Neuronal stem cell (in vitro differentiated cells): Measurements from ENCODE around the gene WDR20.

Source experiments
- DNase-seq: peaks from one replicate; pipeline ENCODE4 v3.0.0-alpha.2; 2013; ENCODE audit warnings: low spot score
- H2AFZ ChIP-seq: one replicate; pipeline ENCODE4 v1.6.1; 2013; ENCODE audit warnings: mild to moderate bottlenecking, low read length, inconsistent platforms
- H2AK5ac ChIP-seq: 2 replicates; pipeline ENCODE4 v1.6.1; 2013; ENCODE audit warnings: low read depth, mild to moderate bottlenecking, inconsistent platforms, low read length, moderate library complexity, mixed read lengths
- H2BK120ac ChIP-seq: 2 replicates; pipeline ENCODE4 v1.6.1; 2013; ENCODE audit warnings: low read depth, mild to moderate bottlenecking, inconsistent platforms, low read length, moderate library complexity, mixed read lengths
- H2BK12ac ChIP-seq: one replicate; pipeline ENCODE4 v1.6.1; 2013; ENCODE audit warnings: low read length, inconsistent platforms
- H2BK15ac ChIP-seq: 2 replicates; pipeline ENCODE4 v1.6.1; 2013; ENCODE audit warnings: mild to moderate bottlenecking, low read length, inconsistent platforms, mixed read lengths
- H2BK5ac ChIP-seq: one replicate; pipeline ENCODE4 v1.6.1; 2013; ENCODE audit warnings: inconsistent platforms, mild to moderate bottlenecking, low read length, moderate library complexity
- H3K14ac ChIP-seq: one replicate; pipeline ENCODE4 v1.6.1; 2013; ENCODE audit warnings: low read length, inconsistent platforms
- H3K18ac ChIP-seq: 2 replicates; pipeline ENCODE4 v1.6.1; 2013; ENCODE audit warnings: low read length, inconsistent platforms
- H3K23ac ChIP-seq: 2 replicates; pipeline ENCODE4 v1.6.1; 2013; ENCODE audit warnings: low read depth, mild to moderate bottlenecking, mixed read lengths, low read length, inconsistent platforms; ENCODE audit not compliant: poor library complexity
- H3K27ac ChIP-seq: replicated peaks from 3 replicates; pipeline ENCODE4 v1.5.1; 2013; ENCODE audit warnings: low read length, inconsistent platforms
- H3K27me3 ChIP-seq, 3 experiments: 2 replicates each; pipeline ENCODE4 v1.6.1; 2013; ENCODE audit warnings: low read length in 3 of 3, mild to moderate bottlenecking in 2 of 3, inconsistent platforms in 1 of 3, low read depth in 1 of 3, mixed read lengths in 1 of 3, moderate library complexity in 1 of 3; ENCODE audit not compliant: control insufficient read depth in 3 of 3, insufficient read depth in 3 of 3
- H3K36me3 ChIP-seq, 2 donors: replicated peaks in 1 of 2; 2 replicates each; pipeline ENCODE4 v1.6.1; 2013; ENCODE audit warnings: low read length in 2 of 2; ENCODE audit not compliant: control insufficient read depth in 2 of 2, insufficient read depth in 2 of 2
- H3K4ac ChIP-seq: 2 replicates; pipeline ENCODE4 v1.6.1; 2013; ENCODE audit warnings: inconsistent platforms, mild to moderate bottlenecking, low read length, moderate library complexity
- H3K4me1 ChIP-seq, 2 donors: 1 replicate in 1 of 2; 2 replicates in 1 of 2; pipeline ENCODE4 v1.6.1; 2013; ENCODE audit warnings: low read length in 2 of 2, low read depth in 1 of 2; ENCODE audit not compliant: control insufficient read depth in 2 of 2, insufficient read depth in 1 of 2
- H3K4me2 ChIP-seq: one replicate; pipeline ENCODE4 v1.6.1; 2013; ENCODE audit warnings: mild to moderate bottlenecking, low read length, inconsistent platforms; ENCODE audit not compliant: insufficient read depth, poor library complexity, severe bottlenecking
- H3K4me3 ChIP-seq, 2 donors: 2 replicates each; pipeline ENCODE4 v1.5.1; 2013; ENCODE audit warnings: low read length in 2 of 2, mild to moderate bottlenecking in 2 of 2, inconsistent platforms in 1 of 2, moderate library complexity in 1 of 2
- H3K79me1 ChIP-seq: one replicate; pipeline ENCODE4 v1.6.1; 2013; ENCODE audit warnings: low read depth, mild to moderate bottlenecking, inconsistent platforms, low read length, moderate library complexity
- H3K9ac ChIP-seq: one replicate; pipeline ENCODE4 v1.6.1; 2013; ENCODE audit warnings: mild to moderate bottlenecking, low read depth, low read length, inconsistent platforms; ENCODE audit not compliant: poor library complexity
- H3K9me3 ChIP-seq, 2 donors: replicated peaks in 1 of 2; 2 replicates each; pipeline versions ENCODE3 to v1.6.1; 2013; ENCODE audit warnings: low read length in 2 of 2, mild to moderate bottlenecking in 2 of 2, inconsistent platforms in 1 of 2, low read depth in 1 of 2, mixed read lengths in 1 of 2, moderate library complexity in 1 of 2; ENCODE audit not compliant: control insufficient read depth in 2 of 2, insufficient read depth in 1 of 2
- H4K8ac ChIP-seq: one replicate; pipeline ENCODE4 v1.6.1; 2013; ENCODE audit warnings: low read depth, mild to moderate bottlenecking, inconsistent platforms, low read length, moderate library complexity
- H4K91ac ChIP-seq: one replicate; pipeline ENCODE4 v1.6.1; 2013; ENCODE audit warnings: low read length, low read depth, mild to moderate bottlenecking, inconsistent platforms; ENCODE audit not compliant: poor library complexity
- WGBS, 2 donors: extraction: QIAGEN DNeasy Blood & Tissue Kit; methylation state at CpG; one replicate each; pipeline ENCODE4 v1.1.7; 2013; ENCODE audit warnings: missing lambda C conversion rate in 2 of 2, mixed read lengths in 1 of 2; ENCODE audit not compliant: insufficient read length in 2 of 2, insufficient replicate concordance in 1 of 2; ENCODE audit errors: extremely low coverage in 2 of 2; 5-methylcytosine and 5-hydroxymethylcytosine counted together

WDR20 gene

DNA sequence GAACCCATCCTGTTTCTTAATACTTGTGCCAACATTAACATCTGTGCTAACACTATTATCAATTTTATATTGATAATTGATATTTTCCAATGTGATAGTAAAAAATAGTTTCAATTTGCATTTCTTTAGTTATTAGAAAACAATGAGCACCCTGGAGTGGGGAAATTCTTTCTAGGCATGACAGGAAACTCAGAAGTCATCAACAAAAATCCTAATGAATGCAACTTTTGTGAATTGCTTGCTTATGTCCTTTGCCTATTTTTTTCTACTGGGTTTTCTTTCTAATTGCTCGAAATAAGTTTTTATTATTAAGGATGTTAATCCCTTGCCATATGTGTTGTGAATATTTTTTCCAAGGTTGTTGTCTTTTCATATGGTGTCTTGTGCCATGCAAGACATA is 18.1 kb upstream of the WDR20 start:
- Histone ChIP-seq H2AFZ (no peak overlapping the region), H3K4me2 (no peak overlapping the region), H3K4ac (no peak overlapping the region), H3K79me1 (no peaks in the 10 kb centered on the region), H3K4me1 (no peaks in the 10 kb centered on the region), H2BK5ac (no peak overlapping the region), H3K27me3 (no peaks in the 10 kb centered on the region), H2BK15ac (no peak overlapping the region), H3K4me3 (no peak overlapping the region), H4K91ac (no peak overlapping the region), H2AK5ac (no peak overlapping the region), H3K23ac (no peak overlapping the region), H2BK120ac (no peak overlapping the region), H3K18ac (no peak overlapping the region), H2BK12ac (no peak overlapping the region), H3K9me3 (peaks cover 1 to 3% of the 10 kb centered on the region in 2 donors), H3K14ac (no peak overlapping the region), H4K8ac (no peak overlapping the region), H3K36me3 (no peaks in the 10 kb centered on the region), H3K27ac (no peak overlapping the region), H3K9ac (no peak overlapping the region)
- WGBS, 2 donors: no CpG with 5 or more reads among the region's 1 CpG
- no peak for DNase-seq

DNA sequence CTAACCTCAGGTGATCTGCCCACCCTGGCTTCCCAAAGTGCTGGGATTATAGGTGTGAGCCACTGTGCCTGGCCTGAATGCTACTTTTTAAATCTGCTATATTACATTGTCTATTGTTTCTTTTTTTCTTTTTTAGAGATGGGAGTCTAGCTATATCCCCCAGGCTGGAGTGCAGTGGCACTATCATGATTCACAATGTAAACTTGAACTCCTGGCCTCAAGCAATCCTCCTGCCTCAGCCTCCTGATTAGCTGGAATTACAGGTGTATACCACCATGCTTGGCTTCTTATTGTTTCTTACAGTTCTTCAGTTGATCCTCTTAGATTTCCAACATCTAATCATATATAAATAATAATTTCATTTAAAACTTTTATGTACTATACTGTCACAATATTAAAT is 15.3 kb upstream of the WDR20 start:
- Histone ChIP-seq H3K18ac (no peak overlapping the region), H3K4me3 (no peak overlapping the region), H2BK5ac (no peak overlapping the region), H3K4me1 (no peaks in the 10 kb centered on the region), H3K4ac (no peak overlapping the region), H4K8ac (no peak overlapping the region), H3K79me1 (no peaks in the 10 kb centered on the region), H2AFZ (no peak overlapping the region), H2BK120ac (no peak overlapping the region), H3K9ac (no peak overlapping the region), H4K91ac (no peak overlapping the region), H2BK12ac (no peak overlapping the region), H3K27me3 (no peaks in the 10 kb centered on the region), H3K27ac (no peak overlapping the region), H3K14ac (no peak overlapping the region), H2AK5ac (no peak overlapping the region), H3K36me3 (no peaks in the 10 kb centered on the region), H3K9me3 (no peaks in the 10 kb centered on the region), H3K4me2 (no peak overlapping the region), H3K23ac (no peak overlapping the region), H2BK15ac (no peak overlapping the region)
- DNase-seq: no peak

DNA sequence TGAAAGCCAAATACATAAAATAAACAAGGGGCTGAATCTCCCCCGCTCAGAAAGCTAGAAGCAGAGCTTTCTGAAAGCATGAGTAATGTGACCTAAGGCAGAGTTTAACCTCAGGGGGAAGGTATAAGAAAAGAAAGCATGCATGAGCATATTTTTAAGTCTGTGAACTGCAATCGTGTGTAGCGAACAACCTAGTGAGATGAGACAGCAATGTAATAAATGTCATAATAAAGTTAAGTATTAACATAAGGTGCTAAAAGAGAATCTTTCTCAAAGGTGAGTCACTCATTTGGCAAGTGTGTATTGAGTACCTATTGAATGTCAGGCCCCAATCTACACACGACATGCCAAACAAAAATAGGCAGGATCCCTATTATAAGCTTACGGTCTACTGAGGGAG is 14.2 kb upstream of the WDR20 start:
- Histone ChIP-seq H2BK15ac (no peak overlapping the region), H2AFZ (no peak overlapping the region), H3K79me1 (no peaks in the 10 kb centered on the region), H3K4ac (no peak overlapping the region), H3K4me2 (no peak overlapping the region), H3K27me3 (no peaks in the 10 kb centered on the region), H3K18ac (no peak overlapping the region), H4K91ac (no peak overlapping the region), H3K27ac (no peak overlapping the region), H2BK120ac (no peak overlapping the region), H3K9ac (no peak overlapping the region), H4K8ac (no peak overlapping the region), H3K9me3 (no peaks in the 10 kb centered on the region), H2BK5ac (no peak overlapping the region), H3K14ac (no peak overlapping the region), H3K23ac (no peak overlapping the region), H3K36me3 (no peaks in the 10 kb centered on the region), H2AK5ac (no peak overlapping the region), H3K4me1 (no peaks in the 10 kb centered on the region), H3K4me3 (no peak overlapping the region), H2BK12ac (no peak overlapping the region)
- DNase-seq: no peak
- WGBS, 2 donors: no CpG with 5 or more reads among the region's 5 CpGs

DNA sequence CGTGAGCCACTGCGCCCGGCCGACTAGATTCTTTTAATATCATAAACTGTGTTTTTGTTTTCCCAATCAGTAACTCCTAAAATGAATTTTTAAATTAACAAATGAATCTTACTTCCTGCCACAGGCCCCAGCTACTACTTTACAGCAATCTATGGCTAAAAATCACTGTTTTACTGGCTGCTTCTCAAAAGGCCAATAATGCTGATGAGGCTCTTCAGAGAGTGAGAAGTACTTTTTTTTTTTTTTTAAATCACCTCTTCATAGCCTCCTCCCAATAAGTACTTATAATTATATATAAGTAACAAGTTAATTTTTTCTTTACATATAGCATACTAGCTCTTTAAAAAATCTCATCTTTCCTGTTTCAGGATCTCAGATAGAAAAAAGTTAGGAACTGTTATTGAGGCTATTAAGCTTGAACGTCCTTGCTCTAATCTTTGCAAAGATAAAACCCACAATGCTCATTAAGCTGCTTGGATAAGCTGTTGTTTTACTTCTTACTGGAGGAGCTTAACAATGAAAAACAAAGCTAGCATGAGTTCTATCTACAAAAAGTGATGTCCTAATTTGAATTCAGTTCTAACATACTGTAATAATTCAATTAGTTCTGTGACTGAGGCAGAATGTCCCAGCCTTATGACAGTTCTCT is 12.8 kb upstream of the WDR20 start:
- H2BK12ac ChIP-seq: no peak overlapping the region
- no peak overlapping the region for H2AFZ ChIP-seq
- no peaks in the 10 kb centered on the region for H3K4me1 ChIP-seq
- no peak overlapping the region for H3K4ac ChIP-seq
- H2AK5ac ChIP-seq: no peak overlapping the region
- no peak overlapping the region for H3K23ac ChIP-seq
- WGBS, 2 donors: no CpG with 5 or more reads among the region's 5 CpGs
- H2BK15ac ChIP-seq: no peak overlapping the region
- H2BK120ac ChIP-seq: no peak overlapping the region
- no peak overlapping the region for H3K9ac ChIP-seq
- H3K4me2 ChIP-seq: no peak overlapping the region
- H3K27me3 ChIP-seq: no peaks in the 10 kb centered on the region
- H3K27ac ChIP-seq: no peak overlapping the region
- no peaks in the 10 kb centered on the region for H3K9me3 ChIP-seq
- no peak overlapping the region for H3K4me3 ChIP-seq
- no peak overlapping the region for H3K18ac ChIP-seq
- no peaks in the 10 kb centered on the region for H3K36me3 ChIP-seq
- no peak overlapping the region for H3K14ac ChIP-seq
- no peak overlapping the region for H4K91ac ChIP-seq
- no peaks in the 10 kb centered on the region for H3K79me1 ChIP-seq
- DNase-seq: no peak
- H4K8ac ChIP-seq: no peak overlapping the region
- no peak overlapping the region for H2BK5ac ChIP-seq
